IMR-90 (cell line): ENCODE measurements around the gene AGAP1. TPM values are rescaled to one million over a fixed set of nuclear protein-coding genes. Genes with fewer than 3 reads are reported as not detected.
A peak's percentile ranks its signal among the peaks of the same experiment; 100 is the strongest.

Experiments
- ATAC-seq: fragments of 200-7000 bp; cut with Tn5 transposase; 2 replicates; pipeline ENCODE4 v1.9.1; 2020; ENCODE audit warnings: low read depth, mild to moderate bottlenecking, moderate library complexity
- BruUV-seq: library from RNA; stranded (reverse); fragments of 400-500 nt; replicated peaks from 2 replicates; lab custom pipeline; 2021; lab: Mats Ljungman, UMichigan
- CTCF ChIA-PET: fragments of 300-600 bp; formaldehyde crosslinking; extraction: SDS; loops from one replicate; lab custom pipeline; 2021; ENCODE audit warnings: antibody characterized with exemption; lab: Yijun Ruan, JAX
- POLR2A ChIA-PET: fragments of 300-600 bp; sonication (Branson Sonifier 250); formaldehyde crosslinking; loops from one replicate; lab custom pipeline; 2022; ENCODE audit warnings: antibody characterized with exemption; ENCODE audit not compliant: unreplicated experiment; lab: Charles Lee
- DNase-seq: peaks from one replicate; pipeline ENCODE4 v3.0.0; 2013
- H2AFZ ChIP-seq: replicated peaks from 2 replicates; pipeline ENCODE3; 2013; ENCODE audit warnings: low read length, mild to moderate bottlenecking; ENCODE audit not compliant: poor library complexity
- H2AK5ac ChIP-seq: 2 replicates; pipeline ENCODE4 v1.6.1; 2013; ENCODE audit warnings: low read depth, low read length, inconsistent platforms
- H2AK9ac ChIP-seq: replicated peaks from 2 replicates; pipeline ENCODE3; 2013; ENCODE audit warnings: mild to moderate bottlenecking, low read depth, low read length, moderate library complexity; ENCODE audit not compliant: poor library complexity
- H2BK120ac ChIP-seq: 2 replicates; pipeline ENCODE4 v1.6.1; 2013; ENCODE audit warnings: low read depth, low read length, inconsistent platforms
- H2BK15ac ChIP-seq: 3 replicates; pipeline ENCODE4 v1.6.1; 2013; ENCODE audit warnings: low read depth, low read length, inconsistent platforms
- H2BK20ac ChIP-seq: 2 replicates; pipeline ENCODE4 v1.6.1; 2013; ENCODE audit warnings: low read depth, mild to moderate bottlenecking, inconsistent platforms, low read length, moderate library complexity
- H2BK5ac ChIP-seq: 2 replicates; pipeline ENCODE4 v1.6.1; 2013; ENCODE audit warnings: mild to moderate bottlenecking, low read depth, low read length, inconsistent platforms; ENCODE audit not compliant: poor library complexity, severe bottlenecking
- H3K14ac ChIP-seq: replicated peaks from 2 replicates; pipeline ENCODE4 v1.6.1; 2013; ENCODE audit warnings: low read depth, low read length, inconsistent platforms
- H3K18ac ChIP-seq: 2 replicates; pipeline ENCODE4 v1.6.1; 2013; ENCODE audit warnings: low read depth, low read length, control low read depth
- H3K23ac ChIP-seq: 2 replicates; pipeline ENCODE4 v1.6.1; 2013; ENCODE audit warnings: low read depth, low read length, inconsistent platforms
- H3K27ac ChIP-seq: 2 replicates; pipeline ENCODE4 v1.5.1; 2013; ENCODE audit warnings: mild to moderate bottlenecking, control low read depth, low read length; ENCODE audit not compliant: insufficient read depth
- H3K27me3 ChIP-seq: 2 replicates; pipeline ENCODE4 v1.6.1; 2013; ENCODE audit warnings: low read length; ENCODE audit not compliant: control insufficient read depth, insufficient read depth
- H3K36me3 ChIP-seq: 2 replicates; pipeline ENCODE4 v1.6.1; 2013; ENCODE audit warnings: low read length, mixed read lengths; ENCODE audit not compliant: control insufficient read depth, insufficient read depth
- H3K4ac ChIP-seq: 2 replicates; pipeline ENCODE4 v1.6.1; 2013; ENCODE audit warnings: low read depth, low read length, inconsistent platforms
- H3K4me1 ChIP-seq: 2 replicates; pipeline ENCODE4 v1.6.1; 2013; ENCODE audit warnings: low read length, mixed read lengths; ENCODE audit not compliant: control insufficient read depth, insufficient read depth
- H3K4me2 ChIP-seq: 2 replicates; pipeline ENCODE4 v1.6.1; 2013; ENCODE audit warnings: low read depth, mild to moderate bottlenecking, control low read depth, low read length, moderate library complexity
- H3K4me3 ChIP-seq: 2 replicates; pipeline ENCODE4 v1.5.1; 2013; ENCODE audit warnings: low read depth, mild to moderate bottlenecking, control low read depth, low read length, moderate library complexity; ENCODE audit not compliant: insufficient read depth
- H3K56ac ChIP-seq: 2 replicates; pipeline ENCODE4 v1.6.1; 2013; ENCODE audit warnings: low read length, inconsistent platforms; ENCODE audit not compliant: insufficient read depth; ENCODE audit errors: extremely low read depth
- H3K79me1 ChIP-seq, 2 experiments: 2 replicates each; pipeline ENCODE4 v1.6.1; 2013; ENCODE audit warnings: low read length in 2 of 2, inconsistent platforms in 1 of 2, low read depth in 1 of 2
- H3K9ac ChIP-seq: 2 replicates; pipeline ENCODE4 v1.6.1; 2013; ENCODE audit warnings: low read depth, low read length, control low read depth
- H3K9me1 ChIP-seq: 2 replicates; pipeline ENCODE4 v1.6.1; 2013; ENCODE audit warnings: low read length, inconsistent platforms; ENCODE audit not compliant: insufficient read depth
- H3K9me3 ChIP-seq: 2 replicates; pipeline ENCODE4 v1.6.1; 2013; ENCODE audit warnings: low read length; ENCODE audit not compliant: control insufficient read depth, insufficient read depth
- H4K20me1 ChIP-seq: 2 replicates; pipeline ENCODE4 v1.6.1; 2013; ENCODE audit warnings: low read length, inconsistent platforms; ENCODE audit not compliant: insufficient read depth
- H4K5ac ChIP-seq: 2 replicates; pipeline ENCODE4 v1.6.1; 2013; ENCODE audit warnings: mild to moderate bottlenecking, low read depth, low read length, control low read depth
- H4K8ac ChIP-seq, 2 experiments: 2 replicates each; pipeline ENCODE4 v1.6.1; 2013; ENCODE audit warnings: low read depth in 2 of 2, low read length in 2 of 2, control low read depth in 1 of 2, inconsistent platforms in 1 of 2
- H4K91ac ChIP-seq: 2 replicates; pipeline ENCODE4 v1.6.1; 2013; ENCODE audit warnings: low read depth, low read length, inconsistent platforms; ENCODE audit not compliant: insufficient read depth
- BHLHE40 ChIP-seq: fragments of 150-350 bp; IDR thresholded peaks from 2 replicates; pipeline ENCODE4 v1.6.1; 2016; ENCODE audit warnings: mild to moderate bottlenecking, low read depth, low read length
- CEBPB ChIP-seq: IDR thresholded peaks from 2 replicates; pipeline ENCODE4 v1.6.1; 2012; ENCODE audit warnings: low read depth, low read length, improper control_type of control experiment
- MAFK ChIP-seq: IDR thresholded peaks from 2 replicates; pipeline ENCODE4 v1.6.1; 2012; ENCODE audit warnings: low read depth, low read length, improper control_type of control experiment
- MAZ ChIP-seq: IDR thresholded peaks from 2 replicates; pipeline ENCODE4 v1.6.1; 2012; ENCODE audit warnings: low read depth, mild to moderate bottlenecking, low read length, improper control_type of control experiment, moderate library complexity, borderline replicate concordance
- MXI1 ChIP-seq: IDR thresholded peaks from 2 replicates; pipeline ENCODE4 v1.6.1; 2012; ENCODE audit warnings: low read depth, mild to moderate bottlenecking, low read length, moderate library complexity, borderline replicate concordance
- NFE2L2 ChIP-seq: fragments of 150-350 bp; IDR thresholded peaks from 2 replicates; pipeline ENCODE4 v1.6.1; 2016; ENCODE audit warnings: low read depth, mild to moderate bottlenecking, low read length
- POLR2A ChIP-seq: IDR thresholded peaks from 2 replicates; pipeline ENCODE4 v1.6.1; 2012; ENCODE audit warnings: mild to moderate bottlenecking, low read depth, low read length
- RAD21 ChIP-seq: IDR thresholded peaks from 2 replicates; pipeline ENCODE4 v1.6.1; 2012; ENCODE audit warnings: low read length, improper control_type of control experiment
- RCOR1 ChIP-seq: IDR thresholded peaks from 2 replicates; pipeline ENCODE4 v1.6.1; 2012; ENCODE audit warnings: mild to moderate bottlenecking, low read length, improper control_type of control experiment; ENCODE audit not compliant: insufficient replicate concordance
- SMC3 ChIP-seq: fragments of 150-350 bp; IDR thresholded peaks from 2 replicates; pipeline ENCODE4 v1.6.1; 2016; ENCODE audit warnings: low read depth, mild to moderate bottlenecking, antibody characterized with exemption, low read length, moderate library complexity
- WGBS, 2 experiments: methylation state at CpG; one replicate each; pipeline versions ENCODE4 v1.1.5 to v1.1.7; 2013; ENCODE audit warnings: missing lambda C conversion rate in 2 of 2; ENCODE audit not compliant: insufficient read length in 1 of 2; ENCODE audit errors: extremely low coverage in 2 of 2; 5-methylcytosine and 5-hydroxymethylcytosine counted together
- dilution Hi-C: fragments of 300-500 bp; cut with HindIII; formaldehyde crosslinking; loops from one replicate; pipeline ENCODE4 v1.14.3; 2018; ENCODE audit warnings: low sequenced_read_pairs; ENCODE audit not compliant: unreplicated experiment
- in situ Hi-C: fragments of 300-500 bp; cut with MboI; formaldehyde crosslinking; loops from 3 replicates; pipeline ENCODE4 v1.14.3; 2019; ENCODE audit warnings: low sequenced_read_pairs, inconsistent platforms, mixed read lengths
- intact Hi-C: fragments of 100-400 bp; cut with micrococcal nuclease; formaldehyde crosslinking; loops from 2 replicates; pipeline ENCODE4 v1.10.0; 2022
- polyA plus RNA-seq, 3 experiments: library from polyadenylated mRNA; depleted of rRNA; stranded (reverse); fragments of >200 nt; gene quantifications; 2 replicates each; pipeline ENCODE4 v1.2.3, GENCODE V29; 2012; ENCODE audit warnings: low replicate concordance in 1 of 3
- total RNA-seq: library from RNA; depleted of rRNA; stranded (reverse); fragments of >200 nt; gene quantifications from 2 replicates; pipeline ENCODE4 v1.2.3, GENCODE V29; 2012
- TF ChIP-seq, protein P1 (sequence below): fragments of 150-350 bp; IDR thresholded peaks from 2 replicates; pipeline ENCODE4 v1.6.1; 2017; ENCODE audit warnings: mild to moderate bottlenecking, antibody characterized with exemption, low read length, low read depth
- TF ChIP-seq, protein P2 (sequence below): conservative IDR thresholded peaks from 2 replicates; pipeline ENCODE4 v1.5.1; 2012; ENCODE audit warnings: mild to moderate bottlenecking, low read depth, low read length, improper control_type of control experiment

AGAP1 gene
- total and polyA plus RNA-seq, 2 of the 4 experiments (the other 2 are of a cell fraction) = 15.1 to 16.4 TPM

DNA sequence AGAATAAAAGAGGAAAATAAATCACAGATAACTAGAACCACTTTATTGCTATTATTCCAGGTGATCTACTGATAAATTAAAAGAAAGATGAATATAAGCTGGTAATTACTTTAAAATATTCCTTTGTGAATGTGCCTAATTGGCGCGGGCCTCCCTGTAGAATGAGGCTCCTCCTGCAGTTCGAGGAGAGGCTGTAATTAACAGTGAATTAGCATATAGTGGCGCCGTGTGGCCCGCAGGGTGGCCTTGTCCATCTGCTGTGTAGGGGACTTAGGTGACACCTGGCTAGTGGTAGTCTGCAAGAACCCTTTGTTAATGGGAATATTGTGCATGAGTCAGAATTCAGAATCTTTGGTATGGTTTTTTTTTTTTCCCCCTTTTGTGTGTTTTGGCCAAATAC is 119.8 kb downstream of the AGAP1 start:
- peaks cover 9% of the 10 kb centered on the region for H3K4me1 ChIP-seq
- no peak overlapping the region for H4K8ac ChIP-seq
- no peak overlapping the region for H2BK120ac ChIP-seq
- H3K23ac ChIP-seq = no peak overlapping the region
- no peak overlapping the region for H2BK20ac ChIP-seq
- H3K14ac ChIP-seq = no peak overlapping the region
- CTCF ChIA-PET = interaction anchor here (0.9 to 1.0 kb wide), 2 partner anchors 20 to 133 kb away, joined by 3 to 5 read pairs; no protein-coding TSS in a partner anchor
- intact Hi-C loops = no loop called here
- dilution Hi-C loops = no loop called here
- in situ Hi-C loops = loop anchor here (25.0 kb wide), 1 partner anchor 549 kb away; the partner anchor contains the start of gene GBX2
- H2AK5ac ChIP-seq = 0 out of 2 replicates have a peak overlapping the region, but pooled peaks have one; percentile 18
- H3K9me3 ChIP-seq = no peaks in the 10 kb centered on the region
- H3K4ac ChIP-seq = no peak overlapping the region
- WGBS, 2 experiments = no CpG with 5 or more reads among the region's 6 CpGs
- H3K79me1 ChIP-seq = peaks cover 25 to 56% of the 10 kb centered on the region in 2 experiments
- no peak overlapping the region for H4K5ac ChIP-seq
- no peaks in the 10 kb centered on the region for H3K27me3 ChIP-seq
- no peak overlapping the region for H2BK5ac ChIP-seq
- no peak overlapping the region for H3K56ac ChIP-seq
- peaks cover 53% of the 10 kb centered on the region for H4K20me1 ChIP-seq
- H3K36me3 ChIP-seq = no peaks in the 10 kb centered on the region
- no peak overlapping the region for H3K18ac ChIP-seq
- no peak overlapping the region for H2BK15ac ChIP-seq
- no peak overlapping the region for H3K27ac ChIP-seq
- H2AFZ ChIP-seq = no peak overlapping the region
- no peak for DNase-seq
- H4K91ac ChIP-seq = no peak overlapping the region
- H3K4me2 ChIP-seq = no peak overlapping the region
- BruUV-seq = no TSS peak
- H3K4me3 ChIP-seq = no peak overlapping the region
- peaks cover 6% of the 10 kb centered on the region for H3K9me1 ChIP-seq
- H3K9ac ChIP-seq = no peak overlapping the region
- no peak for ATAC-seq
- H2AK9ac ChIP-seq = no peak overlapping the region
- TF ChIP-seq BHLHE40 (no peak), POLR2A (no peak), MXI1 (no peak), SMC3 (no peak), MAFK (no peak), MAZ (no peak), RAD21 (no peak), CEBPB (no peak), RCOR1 (no peak), NFE2L2 (no peak)
- TF ChIP-seq, protein P1, sequence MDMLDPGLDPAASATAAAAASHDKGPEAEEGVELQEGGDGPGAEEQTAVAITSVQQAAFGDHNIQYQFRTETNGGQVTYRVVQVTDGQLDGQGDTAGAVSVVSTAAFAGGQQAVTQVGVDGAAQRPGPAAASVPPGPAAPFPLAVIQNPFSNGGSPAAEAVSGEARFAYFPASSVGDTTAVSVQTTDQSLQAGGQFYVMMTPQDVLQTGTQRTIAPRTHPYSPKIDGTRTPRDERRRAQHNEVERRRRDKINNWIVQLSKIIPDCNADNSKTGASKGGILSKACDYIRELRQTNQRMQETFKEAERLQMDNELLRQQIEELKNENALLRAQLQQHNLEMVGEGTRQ = no peak
- TF ChIP-seq, protein P2, sequence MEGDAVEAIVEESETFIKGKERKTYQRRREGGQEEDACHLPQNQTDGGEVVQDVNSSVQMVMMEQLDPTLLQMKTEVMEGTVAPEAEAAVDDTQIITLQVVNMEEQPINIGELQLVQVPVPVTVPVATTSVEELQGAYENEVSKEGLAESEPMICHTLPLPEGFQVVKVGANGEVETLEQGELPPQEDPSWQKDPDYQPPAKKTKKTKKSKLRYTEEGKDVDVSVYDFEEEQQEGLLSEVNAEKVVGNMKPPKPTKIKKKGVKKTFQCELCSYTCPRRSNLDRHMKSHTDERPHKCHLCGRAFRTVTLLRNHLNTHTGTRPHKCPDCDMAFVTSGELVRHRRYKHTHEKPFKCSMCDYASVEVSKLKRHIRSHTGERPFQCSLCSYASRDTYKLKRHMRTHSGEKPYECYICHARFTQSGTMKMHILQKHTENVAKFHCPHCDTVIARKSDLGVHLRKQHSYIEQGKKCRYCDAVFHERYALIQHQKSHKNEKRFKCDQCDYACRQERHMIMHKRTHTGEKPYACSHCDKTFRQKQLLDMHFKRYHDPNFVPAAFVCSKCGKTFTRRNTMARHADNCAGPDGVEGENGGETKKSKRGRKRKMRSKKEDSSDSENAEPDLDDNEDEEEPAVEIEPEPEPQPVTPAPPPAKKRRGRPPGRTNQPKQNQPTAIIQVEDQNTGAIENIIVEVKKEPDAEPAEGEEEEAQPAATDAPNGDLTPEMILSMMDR = no peak
- POLR2A ChIA-PET = no interaction called here
